K562 (cell line): ENCODE data around the gene VSX2.

Experiments
- CTCF ChIP-seq, 3 experiments: IDR thresholded peaks in 2 of 3; conservative IDR thresholded peaks in 1 of 3; 2 replicates each; pipeline ENCODE4 v1.5.1; 2011 to 2012; ENCODE audit warnings: low read length in 3 of 3, mild to moderate bottlenecking in 3 of 3, control low read depth in 2 of 3, improper control_type of control experiment in 1 of 3, inconsistent platforms in 1 of 3, low read depth in 1 of 3, mixed read lengths in 1 of 3, moderate library complexity in 1 of 3; ENCODE audit not compliant: insufficient read depth in 2 of 3
- NR2C1 ChIP-seq, 2 experiments: fragments of 450-650 bp; IDR thresholded peaks; 2 replicates each; pipeline ENCODE4 v1.6.1; 2017; ENCODE audit warnings: mild to moderate bottlenecking in 2 of 2, antibody characterized with exemption in 1 of 2, inconsistent platforms in 1 of 2, missing compliant biosample characterization in 1 of 2, missing genetic modification characterization in 1 of 2
- SMAD4 ChIP-seq: fragments of 250-450 bp; sonication (Bioruptor Pico); conservative IDR thresholded peaks from 2 replicates; pipeline ENCODE4 v1.8.0; 2021; ENCODE audit warnings: inconsistent platforms, mild to moderate bottlenecking, moderate library complexity

GRCh38 chr14:74267588-74267987, 28.3 kb downstream of the VSX2 start:
- TF ChIP-seq SMAD4 = no peak
- TF ChIP-seq CTCF (IDR thresholded peaks at IDR 0.05 in 2 of 3, conservative IDR thresholded peaks at IDR 0.05 in 1 of 3; ENCODE audit: insufficient read depth in 2 of 3, low read depth in 1 of 3, low read length in 3 of 3) = no peak
- no peak for TF ChIP-seq NR2C1 (IDR thresholded peaks at IDR 0.05)
- no peak for TF ChIP-seq NR2C1 (tag; IDR thresholded peaks at IDR 0.05)
